ENCODE data around the gene MCTP2.

Gene MCTP2

DNA sequence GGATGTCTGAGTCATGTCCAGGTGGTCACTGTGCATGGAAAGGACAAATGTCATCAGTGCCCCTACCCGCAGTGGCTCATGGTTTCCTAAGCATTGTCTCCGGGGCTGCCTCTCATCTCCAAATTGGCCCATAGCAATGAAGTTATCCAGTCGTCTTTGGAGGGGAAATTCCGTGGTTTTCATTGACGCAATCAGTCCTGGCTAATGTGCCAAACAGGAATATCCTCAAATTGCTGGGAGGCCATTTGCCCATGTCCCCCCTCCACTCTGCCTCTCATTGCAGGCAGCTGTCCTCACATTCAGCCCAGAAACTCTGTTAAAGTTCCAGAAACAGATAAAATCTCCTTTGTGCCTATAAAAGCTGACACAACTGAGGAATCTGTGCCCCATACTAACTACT lies 81.6 kb downstream of the MCTP2 start:
- TF ChIP-seq, protein P1, sequence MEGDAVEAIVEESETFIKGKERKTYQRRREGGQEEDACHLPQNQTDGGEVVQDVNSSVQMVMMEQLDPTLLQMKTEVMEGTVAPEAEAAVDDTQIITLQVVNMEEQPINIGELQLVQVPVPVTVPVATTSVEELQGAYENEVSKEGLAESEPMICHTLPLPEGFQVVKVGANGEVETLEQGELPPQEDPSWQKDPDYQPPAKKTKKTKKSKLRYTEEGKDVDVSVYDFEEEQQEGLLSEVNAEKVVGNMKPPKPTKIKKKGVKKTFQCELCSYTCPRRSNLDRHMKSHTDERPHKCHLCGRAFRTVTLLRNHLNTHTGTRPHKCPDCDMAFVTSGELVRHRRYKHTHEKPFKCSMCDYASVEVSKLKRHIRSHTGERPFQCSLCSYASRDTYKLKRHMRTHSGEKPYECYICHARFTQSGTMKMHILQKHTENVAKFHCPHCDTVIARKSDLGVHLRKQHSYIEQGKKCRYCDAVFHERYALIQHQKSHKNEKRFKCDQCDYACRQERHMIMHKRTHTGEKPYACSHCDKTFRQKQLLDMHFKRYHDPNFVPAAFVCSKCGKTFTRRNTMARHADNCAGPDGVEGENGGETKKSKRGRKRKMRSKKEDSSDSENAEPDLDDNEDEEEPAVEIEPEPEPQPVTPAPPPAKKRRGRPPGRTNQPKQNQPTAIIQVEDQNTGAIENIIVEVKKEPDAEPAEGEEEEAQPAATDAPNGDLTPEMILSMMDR (IDR thresholded peaks at IDR 0.05) = no peak

DNA sequence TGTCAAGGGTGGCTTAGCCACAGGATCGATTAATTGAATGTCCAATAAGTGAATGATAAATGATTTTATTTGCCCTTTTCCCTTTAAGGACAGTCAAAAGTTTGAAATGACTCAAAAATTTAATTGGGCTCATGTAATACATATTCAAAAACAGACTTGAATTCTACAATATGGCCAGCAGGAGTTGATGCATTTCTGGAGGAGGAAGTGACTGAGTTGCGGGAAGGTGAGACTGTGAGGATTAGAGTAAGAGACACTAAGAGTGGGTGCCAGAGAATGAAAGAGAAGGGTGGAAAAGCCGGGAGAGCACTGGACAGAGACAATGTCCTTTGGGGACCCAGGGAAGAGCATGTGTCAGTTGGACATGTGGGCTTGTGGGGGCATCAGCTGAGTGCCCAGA lies 83.3 kb downstream of the MCTP2 start:
- TF ChIP-seq, protein P1 (IDR thresholded peaks at IDR 0.05) = no peak

DNA sequence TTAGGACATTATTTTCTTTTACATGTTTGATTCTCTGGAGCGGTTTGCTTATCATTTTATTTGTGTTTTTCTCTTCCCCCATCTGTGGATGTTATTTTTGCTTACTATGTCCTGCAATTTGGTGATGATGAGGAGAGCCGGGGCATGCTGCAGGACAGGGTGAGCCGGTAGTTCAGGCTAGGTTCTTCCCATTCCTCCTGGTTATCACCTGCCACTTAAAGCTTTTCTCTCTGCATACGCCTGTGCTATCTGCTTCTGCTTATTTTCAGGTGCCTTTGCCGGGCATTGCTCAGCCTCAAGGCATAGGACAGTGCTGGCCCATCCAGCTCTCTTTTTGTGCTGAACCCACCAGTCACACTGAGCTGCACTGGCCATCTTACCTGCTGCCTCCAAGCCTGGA lies 85.8 kb downstream of the MCTP2 start:
- TF ChIP-seq, protein P1 (IDR thresholded peaks at IDR 0.05) = no peak

DNA sequence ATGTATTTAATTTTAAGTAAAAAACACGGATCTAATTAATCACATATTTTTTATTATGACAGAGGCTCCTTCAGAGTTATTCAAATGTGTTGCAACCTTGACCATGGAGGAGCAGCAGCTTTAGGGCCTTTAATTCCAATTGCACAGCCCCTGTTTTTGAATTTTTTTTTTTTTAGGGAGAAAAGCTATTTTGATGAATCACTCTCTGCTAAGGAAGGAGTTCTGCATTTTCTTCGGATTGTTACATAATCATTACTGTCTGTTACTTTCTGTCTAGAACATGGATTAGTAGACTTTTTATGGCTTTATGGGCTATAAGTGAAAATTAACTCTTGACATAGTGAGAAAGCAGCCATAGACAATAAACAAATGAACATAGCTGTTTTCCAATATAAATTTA lies 90.8 kb downstream of the MCTP2 start:
- TF ChIP-seq, protein P1 (IDR thresholded peaks at IDR 0.05) = no peak

DNA sequence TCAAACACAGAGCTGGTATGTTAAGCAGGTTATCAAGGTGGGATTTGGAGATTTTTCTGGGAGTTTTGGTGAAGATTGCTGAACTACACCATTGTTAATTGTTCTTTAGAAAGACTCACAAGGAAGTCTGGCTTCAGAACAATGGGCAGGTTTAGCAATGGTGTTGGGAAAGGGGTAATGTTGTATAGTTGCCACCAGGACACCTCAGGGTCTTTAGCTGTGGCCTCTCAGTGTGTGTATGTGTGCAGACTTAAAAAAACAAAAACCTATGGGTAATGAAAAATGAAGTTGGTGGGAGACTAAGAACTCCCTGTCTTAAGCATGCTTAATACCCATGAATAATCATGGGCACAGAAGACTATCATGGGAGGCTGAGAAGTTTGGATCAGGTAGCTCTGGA lies 91.7 kb downstream of the MCTP2 start:
- TF ChIP-seq, protein P1 (IDR thresholded peaks at IDR 0.05) = no peak

DNA sequence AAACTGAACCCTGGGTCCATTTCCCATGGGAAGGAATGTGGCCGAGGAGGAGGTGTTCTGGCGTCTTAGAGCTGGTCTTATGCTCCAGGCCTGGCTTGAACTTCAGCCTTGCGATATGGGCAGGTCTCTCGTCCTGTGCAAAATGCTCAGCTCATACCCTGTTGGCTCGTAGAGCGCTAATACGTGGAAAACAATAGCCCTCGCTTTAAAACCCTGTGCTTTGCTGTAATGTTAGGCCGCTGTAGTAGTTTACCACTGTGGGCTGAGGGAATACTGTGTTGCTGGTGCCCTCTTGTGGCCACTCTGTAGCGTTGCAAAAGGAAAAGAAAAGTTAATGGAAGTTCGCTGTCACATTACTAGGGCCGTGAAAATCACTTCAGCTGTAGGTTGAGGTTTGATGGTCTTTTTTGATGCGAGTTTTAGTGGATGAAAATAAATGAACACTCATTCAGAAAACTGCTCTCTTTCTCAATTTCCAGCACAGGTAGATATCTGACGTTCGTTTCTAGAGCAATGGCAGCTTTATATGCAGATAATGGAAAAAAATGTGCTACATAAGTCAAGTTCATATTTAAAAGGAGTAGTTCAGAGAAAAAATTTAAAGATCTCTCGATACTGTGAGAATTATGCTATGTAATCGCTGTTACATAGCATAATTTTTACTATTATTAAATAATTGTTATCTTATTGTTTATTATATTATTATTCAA lies 92.9 kb downstream of the MCTP2 start:
- TF ChIP-seq, protein P1 (IDR thresholded peaks at IDR 0.05) = peak; percentile 91

DNA sequence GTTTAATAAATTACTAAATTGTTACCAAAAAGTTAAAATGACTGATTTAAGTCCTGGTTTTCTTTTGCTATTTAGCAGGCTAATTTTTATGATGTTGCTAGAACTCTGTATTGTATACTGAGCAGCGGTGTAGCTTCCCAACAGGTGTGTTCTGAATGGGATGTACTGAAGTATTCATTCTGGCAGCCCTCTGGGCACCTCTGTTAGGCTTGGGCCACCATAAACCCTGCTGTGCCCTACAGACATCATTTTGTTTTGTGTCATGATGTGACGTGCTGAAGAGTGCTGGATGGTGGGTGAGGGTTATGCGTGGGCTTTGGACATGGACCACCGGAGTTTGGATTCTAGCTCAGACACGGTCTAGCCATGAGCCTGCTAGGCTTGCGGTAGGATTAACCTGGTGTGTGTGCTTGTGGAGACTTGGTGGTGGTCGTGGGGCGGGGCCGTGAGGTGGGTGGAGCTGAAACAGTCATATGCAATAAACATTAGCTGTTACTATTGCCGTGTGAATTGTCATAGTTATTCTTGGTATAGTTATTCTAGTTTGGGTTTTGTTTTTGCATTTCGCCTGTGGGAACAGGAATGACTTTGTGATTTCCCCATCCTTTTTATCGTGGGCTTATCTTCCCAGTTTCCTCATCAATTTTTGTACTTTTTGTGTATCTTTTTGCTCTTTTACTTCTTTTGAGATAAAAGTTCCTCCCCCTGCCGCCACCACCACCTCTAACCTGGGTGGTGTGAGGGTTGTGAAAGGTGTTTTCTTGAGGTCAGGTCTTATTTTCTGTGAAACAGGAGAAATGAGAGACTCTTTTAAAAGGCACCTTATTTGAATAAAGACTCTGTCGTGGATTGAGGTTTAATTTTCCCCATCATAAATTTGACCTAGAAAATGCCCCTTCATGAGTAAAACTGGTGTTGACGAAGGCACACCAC lies 93.7 kb downstream of the MCTP2 start:
- TF ChIP-seq, protein P1 (IDR thresholded peaks at IDR 0.05) = no peak
